ENCODE data around the gene ACP2. TPM values are rescaled to one million over a fixed set of nuclear protein-coding genes. Genes with fewer than 3 reads are reported as not detected.

The ACP2 gene
- total RNA-seq, 1 donor from 2014 or later: 24.3 TPM

DNA sequence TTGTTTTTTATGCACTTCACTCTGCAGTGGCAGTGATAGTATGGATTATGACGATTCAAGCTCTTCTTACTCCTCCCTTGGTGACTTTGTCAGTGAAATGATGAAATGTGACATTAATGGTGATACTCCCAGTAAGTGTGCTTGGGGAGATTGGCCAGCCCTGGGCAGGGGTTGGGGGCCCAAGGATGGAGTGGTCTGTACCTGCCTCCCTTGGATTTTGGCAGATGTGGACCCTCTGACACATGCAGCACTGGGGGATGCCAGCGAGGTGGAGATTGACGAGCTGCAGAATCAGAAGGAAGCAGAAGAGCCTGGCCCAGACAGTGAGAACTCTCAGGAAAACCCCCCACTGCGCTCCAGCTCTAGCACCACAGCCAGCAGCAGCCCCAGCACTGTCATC lies 35.5 kb upstream of the ACP2 start:
- Mint-ChIP-seq H3K27me3 (ENCODE audit: insufficient read depth, low read depth) (no peaks in the 10 kb centered on the region), H3K27ac (no peak overlapping the region), H3K4me1 (no peaks in the 10 kb centered on the region), H3K4me3 (no peak overlapping the region), H3K9me3 (no peaks in the 10 kb centered on the region), H3K36me3 (peaks cover 33% of the 10 kb centered on the region)
- Histone ChIP-seq H2AFZ (replicated peaks) (no peak overlapping the region), H3K27ac (no peak overlapping the region), H3K4me1 (no peaks in the 10 kb centered on the region), H3K79me2 (ENCODE audit: low read depth) (no peaks in the 10 kb centered on the region), H3K9me3 (ENCODE audit: low read depth) (no peaks in the 10 kb centered on the region), H3K36me3 (no peaks in the 10 kb centered on the region), H3K4me2 (no peak overlapping the region), H3K4me3 (no peak overlapping the region), H3F3A (ENCODE audit: low read depth) (no peaks in the 10 kb centered on the region), H3K27me3 (no peaks in the 10 kb centered on the region), H3K9ac (no peak overlapping the region), H4K20me1 (ENCODE audit: low read depth) (no peaks in the 10 kb centered on the region)
- DNase-seq (ENCODE audit: low spot score): no peak
- no peak for TF ChIP-seq EZH2phosphoT487 (IDR thresholded peaks at IDR 0.05)
- TF ChIP-seq, protein P1, sequence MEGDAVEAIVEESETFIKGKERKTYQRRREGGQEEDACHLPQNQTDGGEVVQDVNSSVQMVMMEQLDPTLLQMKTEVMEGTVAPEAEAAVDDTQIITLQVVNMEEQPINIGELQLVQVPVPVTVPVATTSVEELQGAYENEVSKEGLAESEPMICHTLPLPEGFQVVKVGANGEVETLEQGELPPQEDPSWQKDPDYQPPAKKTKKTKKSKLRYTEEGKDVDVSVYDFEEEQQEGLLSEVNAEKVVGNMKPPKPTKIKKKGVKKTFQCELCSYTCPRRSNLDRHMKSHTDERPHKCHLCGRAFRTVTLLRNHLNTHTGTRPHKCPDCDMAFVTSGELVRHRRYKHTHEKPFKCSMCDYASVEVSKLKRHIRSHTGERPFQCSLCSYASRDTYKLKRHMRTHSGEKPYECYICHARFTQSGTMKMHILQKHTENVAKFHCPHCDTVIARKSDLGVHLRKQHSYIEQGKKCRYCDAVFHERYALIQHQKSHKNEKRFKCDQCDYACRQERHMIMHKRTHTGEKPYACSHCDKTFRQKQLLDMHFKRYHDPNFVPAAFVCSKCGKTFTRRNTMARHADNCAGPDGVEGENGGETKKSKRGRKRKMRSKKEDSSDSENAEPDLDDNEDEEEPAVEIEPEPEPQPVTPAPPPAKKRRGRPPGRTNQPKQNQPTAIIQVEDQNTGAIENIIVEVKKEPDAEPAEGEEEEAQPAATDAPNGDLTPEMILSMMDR (IDR thresholded peaks at IDR 0.05): no peak
- TF ChIP-seq EZH2 (IDR thresholded peaks at IDR 0.05): no peak

DNA sequence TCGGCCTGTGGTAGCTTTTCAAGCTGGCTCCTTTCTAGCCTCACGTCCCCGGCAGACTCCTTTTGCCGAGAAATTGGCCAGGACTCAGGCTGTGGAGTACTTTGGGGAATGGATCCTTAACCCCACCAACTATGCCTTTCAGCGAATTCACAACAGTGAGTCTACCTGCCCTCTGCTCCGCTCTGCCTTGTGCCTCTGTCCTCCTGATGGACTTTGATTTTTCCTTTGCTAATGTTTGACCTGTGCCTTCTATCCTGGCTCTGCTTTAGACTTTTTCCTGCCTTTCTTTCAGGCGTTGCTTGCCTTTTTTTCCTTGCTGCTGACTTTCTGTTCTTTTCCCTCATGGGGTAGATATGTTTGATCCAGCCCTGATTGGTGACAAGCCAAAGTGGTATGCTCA lies 33.8 kb upstream of the ACP2 start:
- H3K4me2 ChIP-seq: no peak overlapping the region
- no peak overlapping the region for H3K27ac Mint-ChIP-seq
- no peaks in the 10 kb centered on the region for H3K79me2 ChIP-seq (ENCODE audit: low read depth)
- H3K9ac ChIP-seq: no peak overlapping the region
- no peaks in the 10 kb centered on the region for H3K4me1 Mint-ChIP-seq
- no peaks in the 10 kb centered on the region for H3K4me1 ChIP-seq
- H3K9me3 ChIP-seq (ENCODE audit: low read depth): no peaks in the 10 kb centered on the region
- no peaks in the 10 kb centered on the region for H3K36me3 ChIP-seq
- H3F3A ChIP-seq (ENCODE audit: low read depth): no peaks in the 10 kb centered on the region
- no peaks in the 10 kb centered on the region for H3K27me3 ChIP-seq
- H2AFZ ChIP-seq (replicated peaks): no peak overlapping the region
- H3K27ac ChIP-seq: no peak overlapping the region
- H3K4me3 Mint-ChIP-seq: no peak overlapping the region
- peaks cover 41% of the 10 kb centered on the region for H3K36me3 Mint-ChIP-seq
- TF ChIP-seq, protein P1 (IDR thresholded peaks at IDR 0.05): no peak
- TF ChIP-seq EZH2 (IDR thresholded peaks at IDR 0.05) (no peak), EZH2phosphoT487 (IDR thresholded peaks at IDR 0.05) (no peak)
- H3K9me3 Mint-ChIP-seq: no peaks in the 10 kb centered on the region
- H3K4me3 ChIP-seq: no peak overlapping the region
- no peaks in the 10 kb centered on the region for H4K20me1 ChIP-seq (ENCODE audit: low read depth)
- H3K27me3 Mint-ChIP-seq (ENCODE audit: insufficient read depth, low read depth): no peaks in the 10 kb centered on the region
- DNase-seq (ENCODE audit: low spot score): no peak

DNA sequence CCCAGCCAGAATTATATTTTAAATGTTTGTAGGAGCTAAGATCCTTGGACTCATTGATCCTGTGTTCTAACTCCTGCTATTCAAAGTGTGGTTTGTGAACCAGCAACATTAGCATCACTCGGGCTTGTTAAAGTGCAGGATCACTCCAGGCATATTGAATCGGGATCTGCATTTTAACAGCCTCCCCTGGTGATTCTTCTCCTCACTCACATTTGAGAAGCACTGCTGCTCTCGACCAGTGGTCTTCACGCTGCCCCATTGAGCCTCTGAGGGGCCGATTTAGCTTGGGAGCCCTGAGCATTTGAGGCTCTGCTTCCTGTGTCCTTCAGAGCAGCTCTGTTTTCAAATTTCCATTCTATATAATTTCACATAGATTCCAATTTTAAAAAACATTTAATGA lies 32.2 kb upstream of the ACP2 start:
- H3K27me3 Mint-ChIP-seq (ENCODE audit: insufficient read depth, low read depth): peaks cover 2% of the 10 kb centered on the region
- H3K4me3 Mint-ChIP-seq: no peak overlapping the region
- TF ChIP-seq EZH2phosphoT487 (IDR thresholded peaks at IDR 0.05): no peak
- no peak for TF ChIP-seq EZH2 (IDR thresholded peaks at IDR 0.05)
- TF ChIP-seq, protein P1 (IDR thresholded peaks at IDR 0.05): no peak
- Histone ChIP-seq H3K4me2 (no peak overlapping the region), H3K79me2 (ENCODE audit: low read depth) (no peaks in the 10 kb centered on the region), H3K4me1 (no peaks in the 10 kb centered on the region), H3K9ac (no peak overlapping the region), H3K36me3 (no peaks in the 10 kb centered on the region), H2AFZ (replicated peaks) (no peak overlapping the region), H3K27ac (no peak overlapping the region), H4K20me1 (ENCODE audit: low read depth) (no peaks in the 10 kb centered on the region), H3K4me3 (no peak overlapping the region), H3K27me3 (no peaks in the 10 kb centered on the region), H3K9me3 (ENCODE audit: low read depth) (no peaks in the 10 kb centered on the region), H3F3A (ENCODE audit: low read depth) (no peaks in the 10 kb centered on the region)
- no peaks in the 10 kb centered on the region for H3K4me1 Mint-ChIP-seq
- H3K27ac Mint-ChIP-seq: no peak overlapping the region
- H3K36me3 Mint-ChIP-seq: peaks cover 38% of the 10 kb centered on the region
- no peaks in the 10 kb centered on the region for H3K9me3 Mint-ChIP-seq
- DNase-seq (ENCODE audit: low spot score): no peak
